ENCODE results near the gene SOCS1. TPM values are rescaled to one million over a fixed set of nuclear protein-coding genes. Genes with fewer than 3 reads are reported as not detected.

The SOCS1 gene, protein sequence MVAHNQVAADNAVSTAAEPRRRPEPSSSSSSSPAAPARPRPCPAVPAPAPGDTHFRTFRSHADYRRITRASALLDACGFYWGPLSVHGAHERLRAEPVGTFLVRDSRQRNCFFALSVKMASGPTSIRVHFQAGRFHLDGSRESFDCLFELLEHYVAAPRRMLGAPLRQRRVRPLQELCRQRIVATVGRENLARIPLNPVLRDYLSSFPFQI
- polyA plus RNA-seq (2011; rRNA removed): 11.6 and 21.9 TPM in 2 replicates
- 18.1 and 18.9 TPM in 2 replicates for polyA minus RNA-seq (2011; rRNA and poly(A)+ RNA removed)

DNA sequence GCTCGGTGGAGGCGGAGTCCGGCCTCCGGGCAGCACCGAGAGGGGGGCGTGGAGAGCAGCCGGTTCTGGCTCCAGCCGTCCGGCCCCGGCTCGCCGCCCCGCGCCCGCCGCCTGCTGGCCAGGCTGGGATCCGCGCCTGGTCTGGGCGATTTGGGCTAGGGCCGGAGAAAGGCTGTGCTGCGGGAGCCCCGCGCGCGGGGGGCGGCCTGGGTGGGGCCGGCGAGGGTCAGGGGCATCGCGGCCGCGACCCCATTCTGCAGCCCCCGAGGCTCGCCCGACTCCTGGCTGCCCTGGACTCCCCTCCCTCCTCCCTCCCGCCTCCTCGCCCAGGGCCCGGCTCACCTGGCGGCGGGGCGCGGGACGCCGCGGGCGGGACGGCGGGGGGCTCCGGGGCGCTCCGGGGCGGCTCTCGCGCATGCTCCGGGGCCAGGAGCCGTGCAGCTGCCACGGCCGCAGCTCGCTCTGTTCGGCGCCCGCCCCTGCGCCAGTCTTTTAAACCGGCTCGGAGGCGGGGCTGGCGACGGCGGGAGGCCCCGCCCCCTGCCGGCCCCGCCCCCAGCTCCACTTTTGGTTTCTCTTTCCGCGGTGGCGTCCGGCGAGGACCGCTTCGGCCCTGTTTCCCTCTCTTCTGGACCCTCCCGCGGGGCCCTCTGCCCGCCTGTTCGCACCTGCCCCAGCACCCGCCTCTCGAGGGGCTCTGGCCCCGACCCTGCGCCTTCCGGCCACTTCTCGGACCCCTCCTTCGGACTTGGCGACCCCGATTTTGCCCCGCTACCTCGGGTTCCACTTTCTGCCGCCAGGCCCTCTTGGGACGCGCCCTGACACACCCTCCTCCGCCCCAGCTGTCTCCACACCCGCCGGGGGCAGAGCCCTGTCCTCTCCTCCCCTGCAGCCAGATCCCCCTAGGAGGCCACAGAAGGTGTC lies at the start of gene SOCS1:
TSS of gene SOCS1 (minus strand) at position 468 of the 924 bp plus-strand sequence. CDS start 726 bp downstream, outside the sequence.
- TF ChIP-seq, protein P1, sequence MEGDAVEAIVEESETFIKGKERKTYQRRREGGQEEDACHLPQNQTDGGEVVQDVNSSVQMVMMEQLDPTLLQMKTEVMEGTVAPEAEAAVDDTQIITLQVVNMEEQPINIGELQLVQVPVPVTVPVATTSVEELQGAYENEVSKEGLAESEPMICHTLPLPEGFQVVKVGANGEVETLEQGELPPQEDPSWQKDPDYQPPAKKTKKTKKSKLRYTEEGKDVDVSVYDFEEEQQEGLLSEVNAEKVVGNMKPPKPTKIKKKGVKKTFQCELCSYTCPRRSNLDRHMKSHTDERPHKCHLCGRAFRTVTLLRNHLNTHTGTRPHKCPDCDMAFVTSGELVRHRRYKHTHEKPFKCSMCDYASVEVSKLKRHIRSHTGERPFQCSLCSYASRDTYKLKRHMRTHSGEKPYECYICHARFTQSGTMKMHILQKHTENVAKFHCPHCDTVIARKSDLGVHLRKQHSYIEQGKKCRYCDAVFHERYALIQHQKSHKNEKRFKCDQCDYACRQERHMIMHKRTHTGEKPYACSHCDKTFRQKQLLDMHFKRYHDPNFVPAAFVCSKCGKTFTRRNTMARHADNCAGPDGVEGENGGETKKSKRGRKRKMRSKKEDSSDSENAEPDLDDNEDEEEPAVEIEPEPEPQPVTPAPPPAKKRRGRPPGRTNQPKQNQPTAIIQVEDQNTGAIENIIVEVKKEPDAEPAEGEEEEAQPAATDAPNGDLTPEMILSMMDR (IDR thresholded peaks at IDR 0.05; ENCODE audit: low read depth, low read length): peak; percentile 64
- CTCF ChIA-PET: interaction anchor here (0.6 to 6.2 kb wide), 42 partner anchors 17 to 557 kb away, joined by 3 to 92 read pairs (median 4); partner anchors contain the start of gene PRM3
- POLR2A ChIA-PET: interaction anchor here (0.6 to 2.8 kb wide), 70 partner anchors 8 to 487 kb away, joined by 3 to 39 read pairs (median 5); partner anchors contain the start of genes DEXI and TXNDC11
- peak within 1 kb of the TSS; percentile 97 for H3K27ac ChIP-seq (ENCODE audit: low read depth, low read length)
- H3K9me3 ChIP-seq (ENCODE audit: control insufficient read depth, insufficient read depth, low read length): no peaks in the 10 kb centered on the region; the same call in 1 of the 2 replicates
- peak within 1 kb of the TSS; percentile 97 for H3K4me3 ChIP-seq (ENCODE audit: low read depth, low read length)
- H3K27me3 ChIP-seq (ENCODE audit: control insufficient read depth, insufficient read depth, low read length): peaks cover 2% of the 10 kb centered on the region
- DNase-seq (ENCODE audit: low read depth, low spot score): peak; percentile 66

DNA sequence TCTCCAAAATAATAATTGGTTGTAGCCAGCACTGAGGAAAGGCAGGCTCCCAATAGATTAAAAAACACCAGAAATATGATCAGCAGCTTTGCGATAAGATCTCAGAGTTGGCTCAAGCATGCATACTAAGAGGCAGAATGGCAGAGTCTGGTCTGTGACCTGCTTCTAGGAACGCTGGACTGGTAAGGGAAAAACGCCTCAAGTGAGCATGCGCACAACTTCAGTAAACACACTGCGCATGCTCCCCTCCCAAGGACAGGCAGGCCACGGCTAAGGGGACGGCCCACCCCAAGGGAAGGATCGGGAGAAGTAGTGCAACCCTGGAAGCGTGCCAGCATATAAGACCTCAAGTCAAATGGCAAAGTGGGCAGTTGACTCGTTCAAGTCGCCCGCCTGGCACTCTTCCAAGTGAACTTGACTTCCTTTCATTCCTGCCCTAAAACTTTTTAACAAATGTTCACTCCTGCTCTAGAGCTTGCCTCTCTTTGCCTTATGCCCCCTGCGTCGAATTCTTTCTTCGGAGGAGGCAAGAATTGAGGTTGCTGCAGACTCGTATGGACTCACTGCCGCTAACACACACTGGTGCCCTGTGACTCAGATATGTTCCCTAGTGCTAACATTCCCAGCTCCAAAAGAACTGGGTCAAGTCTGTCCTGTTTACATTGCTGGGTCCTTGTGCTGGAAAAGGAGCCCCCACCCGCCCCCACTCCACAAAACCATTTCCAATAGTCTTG lies 47.6 kb upstream of the SOCS1 start:
- ChIA-PET CTCF (no interaction called here), POLR2A (interaction anchor here (0.6 kb wide), 1 partner anchor 226 kb away, joined by 3 read pairs; no protein-coding TSS in a partner anchor)
- Histone ChIP-seq H3K9me3 (ENCODE audit: control insufficient read depth, insufficient read depth, low read length) (no peaks in the 10 kb centered on the region; the same call in 1 of the 2 replicates), H3K27me3 (ENCODE audit: control insufficient read depth, insufficient read depth, low read length) (no peaks in the 10 kb centered on the region), H3K4me3 (ENCODE audit: low read depth, low read length) (no peak overlapping the region), H3K27ac (ENCODE audit: low read depth, low read length) (no peak overlapping the region)
- TF ChIP-seq, protein P1 (IDR thresholded peaks at IDR 0.05; ENCODE audit: low read depth, low read length): no peak
- no peak for DNase-seq (ENCODE audit: low read depth, low spot score)

DNA sequence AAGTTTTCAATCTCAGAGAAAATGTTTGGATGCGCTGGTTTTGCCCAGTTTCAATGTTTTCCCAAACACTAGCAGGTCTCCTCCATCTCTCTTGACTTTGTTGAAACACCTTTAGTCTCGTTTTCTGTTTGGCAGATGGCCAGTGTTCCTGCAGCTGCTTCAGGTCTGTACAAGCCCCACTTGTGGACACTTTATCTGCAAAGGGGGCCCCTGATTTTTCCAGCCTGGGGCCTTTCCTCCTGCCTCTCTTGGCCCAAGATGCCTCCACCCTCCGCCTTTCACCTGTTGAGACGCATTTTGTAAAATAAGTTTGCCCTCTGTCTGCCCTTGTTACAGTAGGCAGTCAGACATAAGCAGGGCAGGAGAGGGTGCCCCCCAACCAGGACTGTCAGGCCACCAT lies 47.0 kb upstream of the SOCS1 start:
- no peak overlapping the region for H3K27ac ChIP-seq (ENCODE audit: low read depth, low read length)
- no peak overlapping the region for H3K4me3 ChIP-seq (ENCODE audit: low read depth, low read length)
- H3K27me3 ChIP-seq (ENCODE audit: control insufficient read depth, insufficient read depth, low read length): no peaks in the 10 kb centered on the region
- ChIA-PET POLR2A (no interaction called here), CTCF (no interaction called here)
- TF ChIP-seq, protein P1 (IDR thresholded peaks at IDR 0.05; ENCODE audit: low read depth, low read length): no peak
- H3K9me3 ChIP-seq (ENCODE audit: control insufficient read depth, insufficient read depth, low read length): no peaks in the 10 kb centered on the region; the same call in 1 of the 2 replicates
- DNase-seq (ENCODE audit: low read depth, low spot score): no peak

DNA sequence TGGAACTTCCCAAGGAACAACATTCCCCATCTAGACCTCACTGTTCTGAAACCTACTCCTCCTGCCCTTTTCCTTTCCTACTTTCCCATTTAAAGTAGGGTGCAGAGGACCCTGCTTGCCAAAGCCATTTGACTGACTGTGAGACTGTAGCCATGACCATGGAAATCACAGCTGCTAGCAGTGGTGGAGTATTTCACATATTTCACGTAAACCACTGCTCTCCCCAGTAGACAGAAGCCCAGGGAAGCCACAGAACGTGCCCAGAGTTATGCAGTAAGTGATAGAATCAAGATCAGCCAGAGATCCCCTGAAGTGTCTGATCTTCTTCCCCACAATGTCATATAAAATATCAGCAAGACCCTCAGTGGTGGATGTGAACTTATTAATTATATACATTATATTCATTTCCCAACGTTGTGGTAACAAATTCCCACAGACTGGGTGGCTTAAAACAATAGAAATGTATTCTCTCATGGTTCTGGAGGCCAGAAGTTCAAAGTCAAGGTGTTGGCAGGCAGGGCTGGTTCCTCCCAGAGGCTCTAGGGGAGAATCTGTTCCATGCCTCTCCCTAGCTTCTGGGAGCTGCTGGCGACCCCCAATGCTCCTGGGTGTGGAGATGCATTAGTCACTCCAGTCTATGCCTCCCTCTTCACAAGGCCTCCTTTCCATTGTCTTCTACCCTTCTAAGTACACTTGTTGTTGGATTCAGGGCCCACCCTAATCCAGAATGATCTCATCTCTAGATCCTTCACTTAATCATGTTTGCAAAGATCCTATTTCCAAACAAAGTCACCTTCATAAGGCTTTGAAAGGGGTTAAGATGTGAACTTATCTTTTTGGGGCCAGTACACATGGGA lies 45.9 kb upstream of the SOCS1 start:
- Histone ChIP-seq H3K9me3 (ENCODE audit: control insufficient read depth, insufficient read depth, low read length) (no peaks in the 10 kb centered on the region; the same call in 1 of the 2 replicates), H3K4me3 (ENCODE audit: low read depth, low read length) (no peak overlapping the region), H3K27ac (ENCODE audit: low read depth, low read length) (no peak overlapping the region), H3K27me3 (ENCODE audit: control insufficient read depth, insufficient read depth, low read length) (no peaks in the 10 kb centered on the region)
- TF ChIP-seq, protein P1 (IDR thresholded peaks at IDR 0.05; ENCODE audit: low read depth, low read length): no peak
- POLR2A ChIA-PET: no interaction called here
- CTCF ChIA-PET: interaction anchor here (0.7 to 1.6 kb wide), 2 partner anchors 42 to 44 kb away, joined by 3 to 6 read pairs; no protein-coding TSS in a partner anchor
- DNase-seq (ENCODE audit: low read depth, low spot score): no peak

Measured in AG04450 (cell line).